ENCODE measurements around the gene POLA1.

- TF ChIP-seq CTCF (IDR thresholded peaks at IDR 0.05) = no peak
- TF ChIP-seq EP300 (IDR thresholded peaks at IDR 0.05; ENCODE audit: low read depth) = no peak
- TF ChIP-seq POLR2A (IDR thresholded peaks at IDR 0.05) = no peak
Observed at GRCh38 chrX:24860140-24860539, 166.4 kb downstream of the POLA1 start.

Data from transverse colon (tissue), 3 donors.